Spinal cord (tissue), 10 donors: ENCODE results near the gene RIPK1. TPM values are rescaled to one million over a fixed set of nuclear protein-coding genes. Genes with fewer than 3 reads are reported as not detected.
A peak's percentile ranks its signal among the peaks of the same experiment; 100 is the strongest.
"Not testable (repeated sequence)": the region's sequence is repeated elsewhere in the genome, so short reads cannot be mapped to it uniquely, and the experiment has no call there.

ENCODE experiments used
- DNase-seq, 6 donors: peaks; one replicate each; pipeline versions ENCODE4 v3.0.0 to v3.0.0-alpha.2; 2013 to 2015; ENCODE audit warnings: low spot score in 6 of 6, low read depth in 4 of 6
- H3K27ac ChIP-seq: one replicate; pipeline ENCODE4 v1.5.1; 2013; ENCODE audit warnings: low read depth, low read length, control low read depth
- H3K27me3 ChIP-seq: one replicate; pipeline ENCODE4 v1.6.1; 2013; ENCODE audit warnings: low read length; ENCODE audit not compliant: control insufficient read depth, insufficient read depth
- H3K36me3 ChIP-seq: one replicate; pipeline ENCODE4 v1.6.1; 2013; ENCODE audit warnings: low read length; ENCODE audit not compliant: control insufficient read depth, insufficient read depth
- H3K4me1 ChIP-seq: one replicate; pipeline ENCODE4 v1.6.1; 2013; ENCODE audit warnings: low read length; ENCODE audit not compliant: control insufficient read depth, insufficient read depth
- H3K4me3 ChIP-seq: one replicate; pipeline ENCODE4 v1.5.1; 2013; ENCODE audit warnings: low read depth, low read length, control low read depth
- H3K9me3 ChIP-seq: one replicate; pipeline ENCODE4 v1.6.1; 2013; ENCODE audit warnings: low read length; ENCODE audit not compliant: control insufficient read depth, insufficient read depth
- WGBS: methylation state at CpG from one replicate; pipeline ENCODE4 v1.1.5; 2013; ENCODE audit warnings: missing lambda C conversion rate; ENCODE audit not compliant: insufficient coverage; 5-methylcytosine and 5-hydroxymethylcytosine counted together
- polyA plus RNA-seq, 2 donors: library from polyadenylated mRNA; unstranded; fragments of 120-200 nt; gene quantifications; one replicate each; pipeline ENCODE4 v1.2.1, GENCODE V29; 2013; ENCODE audit not compliant: insufficient read length in 2 of 2
- total RNA-seq, 2 donors: library from RNA; depleted of rRNA in 1 of 2; stranded (reverse); fragments of 120-200 nt in 1 of 2; fragments of >200 nt in 1 of 2; gene quantifications; one replicate each; pipeline versions ENCODE4 v1.2.3 to v1.2.4, GENCODE V29; 2013 to 2014
- donor health status: healthy.

The RIPK1 gene
- total and polyA plus RNA-seq, 4 donors = 15.7 to 25.5 (median 18.0) TPM

DNA sequence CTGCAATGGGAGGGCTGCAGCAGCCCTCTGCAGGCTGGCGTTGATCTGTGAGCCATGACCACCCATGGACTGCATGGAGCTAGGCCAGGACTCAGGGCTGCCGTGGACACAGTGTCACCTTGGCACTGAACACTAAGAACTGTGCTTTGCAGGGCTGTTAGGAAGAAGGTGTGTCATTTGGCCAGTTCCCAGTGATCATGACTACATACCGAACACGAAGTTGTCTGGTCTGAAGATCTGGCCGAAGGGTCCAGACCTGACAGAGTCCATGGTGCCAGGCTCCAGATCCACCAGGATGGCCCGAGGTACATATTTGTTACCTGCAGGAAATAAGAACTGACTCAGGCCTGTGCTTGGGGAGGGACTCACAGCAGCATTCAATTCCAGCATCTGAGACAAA is 87.1 kb downstream of the RIPK1 start:
- H3K27me3 ChIP-seq, H3K27ac ChIP-seq, H3K9me3 ChIP-seq, DNase-seq: not testable (repeated sequence)
- 57% methylated on average over 4 of the region's 6 CpGs for WGBS
- Histone ChIP-seq H3K4me3 (peak overlapping the region; percentile 16), H3K4me1 (peaks cover 37% of the 10 kb centered on the region), H3K36me3 (peaks cover 25% of the 10 kb centered on the region)

DNA sequence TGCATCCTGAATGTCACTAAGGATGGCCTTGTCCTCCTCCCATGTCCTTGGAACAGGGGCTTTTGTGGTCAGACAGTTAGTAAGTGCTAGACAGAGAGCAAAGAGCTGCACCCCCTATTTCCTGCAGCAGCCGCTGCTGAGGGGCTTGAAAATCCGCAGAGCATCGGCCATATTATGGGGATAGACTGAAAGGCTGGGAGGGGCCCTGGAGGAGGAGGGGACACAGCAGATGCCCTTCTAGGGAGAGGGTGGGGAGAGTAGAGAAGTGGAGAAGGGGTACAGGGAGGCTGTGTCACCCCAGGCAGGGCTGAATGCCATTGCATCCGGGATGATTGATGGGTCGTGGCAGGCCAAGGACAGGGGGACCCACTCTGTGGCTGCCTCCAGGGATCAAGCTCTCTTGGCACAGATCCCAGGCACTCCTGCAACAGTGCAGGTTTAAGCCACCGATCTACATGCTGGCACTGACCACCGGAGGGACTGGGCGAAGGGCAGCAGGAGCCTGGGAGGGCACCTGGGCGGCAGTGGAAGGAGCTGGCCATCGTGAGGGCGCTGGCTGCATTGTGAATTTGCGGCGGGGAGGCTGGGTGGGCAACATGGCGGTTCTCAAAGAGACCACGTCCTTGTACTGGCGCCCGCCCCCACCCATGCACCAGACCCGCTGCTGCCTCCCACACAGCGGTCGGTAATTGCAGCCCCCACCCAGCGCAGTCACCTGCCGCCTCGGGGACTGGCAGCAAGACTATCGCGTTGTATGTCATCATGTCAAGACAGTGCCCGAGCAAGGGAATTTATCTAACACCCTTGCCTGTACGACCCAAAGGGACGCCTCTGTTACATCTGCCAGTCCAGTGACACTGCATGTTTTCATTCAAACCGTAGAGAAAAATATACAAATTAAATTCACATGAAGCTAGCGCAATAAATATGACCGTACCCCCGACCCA is 88.2 kb downstream of the RIPK1 start:
- peak in 2 of 6 donors; percentile 77 to 89 for DNase-seq
- peaks cover 25% of the 10 kb centered on the region for H3K36me3 ChIP-seq
- WGBS = 3% methylated on average over 29 of the region's 32 CpGs
- H3K4me3 ChIP-seq = peak overlapping the region; percentile 88
- H3K4me1 ChIP-seq = peaks cover 34% of the 10 kb centered on the region
- not testable (repeated sequence) for H3K9me3 ChIP-seq, H3K27me3 ChIP-seq
- H3K27ac ChIP-seq = peak overlapping the region; percentile 75

DNA sequence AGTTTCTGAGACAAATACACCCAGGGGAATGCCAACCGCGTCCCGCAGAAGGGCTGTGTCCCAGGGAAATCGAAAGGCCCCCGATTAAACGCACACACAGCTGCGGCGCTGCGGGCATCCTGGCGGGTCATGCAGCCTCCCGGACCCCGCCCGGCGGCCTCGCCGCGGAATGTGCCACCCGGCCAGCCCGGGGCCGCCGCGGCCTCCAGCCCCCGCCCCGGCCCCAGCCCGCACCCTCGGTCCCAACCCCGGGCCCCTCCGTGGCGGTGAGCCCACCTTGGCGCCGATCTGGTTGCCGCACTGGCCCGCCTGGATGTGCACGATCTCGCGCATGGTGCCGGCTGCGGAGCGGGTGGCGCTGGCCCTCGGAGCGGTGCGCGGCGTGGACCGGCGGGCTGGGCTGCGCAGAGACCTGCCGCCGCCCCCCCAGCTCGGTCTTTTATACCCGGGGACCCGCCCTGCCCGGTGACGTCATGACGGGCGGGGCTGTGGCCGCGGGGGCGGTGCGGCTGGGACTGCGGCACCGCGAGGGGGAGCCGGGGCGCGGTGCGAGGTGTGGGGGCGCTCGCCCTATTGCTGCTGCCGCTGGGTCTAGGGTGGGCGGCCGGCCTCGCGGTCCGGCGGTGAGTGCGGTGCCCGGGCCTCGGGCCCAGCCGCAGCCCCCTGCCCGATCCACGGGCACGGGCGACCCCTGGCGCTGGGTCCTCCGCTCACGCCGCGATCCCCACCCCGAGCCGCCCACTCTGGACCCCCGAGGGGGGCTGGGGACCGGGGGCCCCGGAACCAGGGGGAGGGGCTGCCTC is 89.0 kb downstream of the RIPK1 start, which contains the start of gene TUBB2A:
Gene TUBB2A, minus strand, starts transcription at position 414 of the 803 bp plus-strand sequence. Its CDS starts 81 bp downstream, at position 333.
- DNase-seq = peak in 5 of 6 donors; percentile 72 to 96 (median 83)
- H3K27ac ChIP-seq = peak within 1 kb of the TSS; percentile 75
- peak within 1 kb of the TSS; percentile 88 for H3K4me3 ChIP-seq
- H3K9me3 ChIP-seq = no peaks in the 10 kb centered on the region
- WGBS = under 1% methylated on average over 95 of the region's 95 CpGs
- H3K36me3 ChIP-seq = peaks cover 20% of the 10 kb centered on the region
- H3K4me1 ChIP-seq = peaks cover 30% of the 10 kb centered on the region
- H3K27me3 ChIP-seq = no peaks in the 10 kb centered on the region

DNA sequence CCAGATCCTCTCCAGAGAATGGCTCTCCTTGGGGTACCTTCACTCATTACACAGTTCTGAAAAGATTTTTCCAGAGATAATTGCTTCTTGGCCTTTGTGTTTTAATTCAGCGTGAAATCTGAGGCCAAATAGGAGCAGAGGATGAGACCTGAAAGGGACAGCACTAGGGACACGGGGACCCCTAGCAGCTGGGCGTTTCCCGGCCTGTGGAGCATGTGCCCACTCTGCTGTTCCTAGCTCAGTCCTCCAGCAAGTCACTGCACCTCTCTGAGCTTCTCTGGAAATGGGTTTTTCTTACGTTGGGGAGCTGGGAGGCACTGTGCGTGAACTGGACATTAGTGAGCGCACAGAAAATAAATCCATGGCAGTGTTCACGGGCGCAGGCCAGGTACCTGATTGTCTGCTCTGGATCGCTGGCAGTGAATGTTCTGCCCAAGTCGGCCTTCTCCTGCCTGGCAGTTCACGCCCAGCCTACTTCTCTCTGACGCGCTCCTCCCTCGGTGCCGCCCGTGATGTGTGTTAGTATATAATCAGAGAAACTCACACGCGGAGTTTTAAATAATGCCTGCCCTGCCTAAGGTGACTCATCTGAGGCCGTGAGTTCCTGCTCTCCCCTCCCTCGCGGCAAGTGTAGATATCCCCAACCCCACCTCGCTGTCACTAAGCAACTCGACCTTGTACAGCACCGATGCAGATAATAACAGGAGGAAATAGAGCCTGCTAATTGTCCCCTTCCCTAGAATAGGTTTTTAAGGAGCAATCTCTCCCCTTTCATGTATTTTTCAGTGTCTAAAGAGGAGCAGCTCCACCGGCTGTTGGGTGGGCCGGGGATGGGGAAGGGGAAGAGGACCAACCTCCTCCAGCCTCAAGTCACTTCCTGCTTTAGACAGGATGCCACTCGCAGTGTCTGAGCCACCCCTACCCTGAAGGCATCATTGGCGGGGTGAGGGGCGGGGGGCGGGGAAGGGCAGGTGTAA is 91.8 kb downstream of the RIPK1 start:
- 43% methylated on average over 12 of the region's 31 CpGs for WGBS
- no peak overlapping the region for H3K4me3 ChIP-seq
- peaks cover 6% of the 10 kb centered on the region for H3K36me3 ChIP-seq
- no peak overlapping the region for H3K27ac ChIP-seq
- H3K9me3 ChIP-seq = no peaks in the 10 kb centered on the region
- peak in 2 of 6 donors; percentile 16 to 40 for DNase-seq
- H3K4me1 ChIP-seq = peaks cover 29% of the 10 kb centered on the region
- no peaks in the 10 kb centered on the region for H3K27me3 ChIP-seq

DNA sequence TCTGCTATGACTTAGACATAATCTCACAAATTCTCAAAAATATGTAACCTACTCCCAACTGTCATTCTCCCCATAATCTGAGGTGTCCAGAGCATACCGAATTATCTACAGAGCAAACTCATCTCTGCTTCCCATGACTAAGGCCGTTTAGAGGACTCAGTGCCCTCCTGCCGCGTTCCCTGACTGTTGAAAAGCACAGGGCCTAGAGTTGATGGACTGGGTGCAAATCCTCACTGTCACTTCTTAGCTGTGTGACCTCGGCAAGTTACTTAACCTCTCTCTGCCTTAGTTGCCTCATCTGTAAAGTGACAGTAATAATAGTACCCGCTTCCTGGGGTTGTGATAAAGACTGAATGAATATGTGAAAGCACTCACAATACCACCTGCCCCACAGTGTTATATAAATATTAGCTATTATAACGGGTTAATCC is 93.8 kb downstream of the RIPK1 start:
- no peaks in the 10 kb centered on the region for H3K27me3 ChIP-seq
- WGBS = 38% methylated on average over 4 of the region's 7 CpGs
- no peaks in the 10 kb centered on the region for H3K36me3 ChIP-seq
- DNase-seq = peak in 2 of 6 donors; percentile 27 to 46
- peaks cover 20% of the 10 kb centered on the region for H3K4me1 ChIP-seq
- H3K27ac ChIP-seq = no peak overlapping the region
- peak overlapping the region; percentile 92 for H3K4me3 ChIP-seq
- no peaks in the 10 kb centered on the region for H3K9me3 ChIP-seq

DNA sequence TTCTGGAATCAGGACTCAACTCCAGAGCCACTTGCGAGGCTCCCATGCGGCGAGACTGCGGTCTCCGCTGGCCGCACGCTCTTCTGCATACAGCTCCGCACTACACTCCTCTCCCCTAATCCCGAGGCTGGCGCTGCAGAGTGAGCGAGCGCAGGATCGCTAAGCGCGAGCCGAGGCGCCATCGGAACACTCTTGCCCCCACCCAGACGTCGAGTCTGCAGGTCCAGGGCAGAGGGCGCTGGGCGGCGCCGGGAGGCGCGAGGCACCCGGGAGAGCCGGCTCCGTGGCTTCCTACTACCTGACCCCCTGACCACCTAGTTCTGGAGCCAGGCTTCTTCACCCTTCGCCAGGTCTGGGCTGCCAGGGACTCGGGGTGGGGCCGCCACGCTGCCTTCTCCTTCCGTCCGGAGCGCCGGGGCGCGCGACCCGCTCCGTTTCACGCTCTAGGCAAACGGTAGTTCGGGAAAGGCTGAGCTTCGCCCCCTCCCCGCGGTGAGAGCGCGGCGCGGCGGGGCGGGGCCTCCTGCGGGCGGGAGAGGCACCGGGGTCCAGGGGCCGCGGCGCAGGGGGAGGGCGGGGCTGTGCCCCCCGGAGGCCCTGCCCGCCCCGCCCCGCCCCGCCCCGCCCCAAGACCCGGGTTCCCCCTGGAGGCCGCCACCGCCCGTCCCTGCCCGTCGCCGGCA is 94.4 kb downstream of the RIPK1 start:
- no peaks in the 10 kb centered on the region for H3K9me3 ChIP-seq
- H3K4me3 ChIP-seq = peak overlapping the region; percentile 92
- WGBS = under 1% methylated on average over 56 of the region's 74 CpGs
- H3K27ac ChIP-seq = peak overlapping the region; percentile 92
- peaks cover 20% of the 10 kb centered on the region for H3K4me1 ChIP-seq
- peak in 4 of 6 donors; percentile 66 to 95 (median 82) for DNase-seq
- H3K36me3 ChIP-seq = no peaks in the 10 kb centered on the region
- H3K27me3 ChIP-seq = no peaks in the 10 kb centered on the region

DNA sequence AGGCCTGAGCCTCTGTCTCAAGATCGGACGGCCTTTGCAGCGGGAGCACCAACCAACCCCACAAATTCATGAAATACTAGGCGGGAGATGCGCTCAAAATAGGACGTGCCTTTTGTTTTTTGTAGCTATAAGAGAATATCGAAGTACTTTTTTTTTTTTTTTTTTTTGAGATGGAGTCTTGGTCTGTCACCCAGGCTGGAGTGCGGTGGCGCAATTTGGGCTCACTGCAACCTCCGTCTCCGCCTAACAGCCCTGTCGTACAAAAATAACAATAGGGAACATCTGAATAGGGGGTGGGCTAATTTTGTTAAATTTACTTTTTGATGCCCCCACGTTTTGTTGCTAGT is 94.9 kb downstream of the RIPK1 start:
- Histone ChIP-seq H3K36me3 (no peaks in the 10 kb centered on the region), H3K27ac (no peak overlapping the region), H3K4me1 (peaks cover 18% of the 10 kb centered on the region), H3K9me3 (no peaks in the 10 kb centered on the region), H3K4me3 (peak overlapping the region; percentile 45), H3K27me3 (no peaks in the 10 kb centered on the region)
- DNase-seq = no peak
- 0% methylated on average over 1 of the region's 13 CpGs for WGBS

DNA sequence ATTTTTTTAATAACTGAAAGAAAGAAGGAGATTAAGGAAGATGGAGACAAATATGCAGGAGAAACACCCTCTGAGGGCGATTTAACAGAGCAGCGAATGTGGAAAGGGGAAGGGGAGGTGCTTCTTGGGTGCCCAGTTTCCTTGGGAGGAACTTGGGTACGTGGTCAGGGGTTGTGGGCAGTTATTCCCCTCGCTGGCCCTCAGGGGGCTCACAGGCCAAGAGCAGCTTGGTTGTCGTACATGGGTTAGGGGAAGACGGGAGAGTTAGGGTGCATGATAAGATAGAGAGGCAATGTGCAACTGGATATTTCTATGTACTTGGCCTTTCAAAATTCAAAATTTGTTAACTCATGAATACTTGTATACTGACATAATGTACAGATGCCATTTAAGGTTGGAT is 96.1 kb downstream of the RIPK1 start:
- Histone ChIP-seq H3K36me3 (no peaks in the 10 kb centered on the region), H3K4me1 (peaks cover 12% of the 10 kb centered on the region), H3K27me3 (no peaks in the 10 kb centered on the region), H3K27ac (no peak overlapping the region), H3K9me3 (no peaks in the 10 kb centered on the region), H3K4me3 (no peak overlapping the region)
- WGBS = 91% methylated on average over 4 of the region's 6 CpGs
- no peak for DNase-seq
